GM18505 (cell line): ENCODE data around the gene YTHDF1.
"Not testable (repeated sequence)": the region's sequence is repeated elsewhere in the genome, so short reads cannot be mapped to it uniquely, and the experiment has no call there.

Experiments
- ATAC-seq: cut with Tn5 transposase; IDR thresholded peaks from one replicate; pipeline ENCODE4 v1.9.1; 2021; ENCODE audit not compliant: unreplicated experiment
- POLR2A ChIP-seq: IDR thresholded peaks from 4 replicates; pipeline ENCODE4 v1.6.1; 2011; ENCODE audit warnings: borderline replicate concordance; ENCODE audit not compliant: insufficient read depth, insufficient read length; ENCODE audit errors: extremely low read depth

The YTHDF1 gene

GRCh38 chr20:63228806-63229205 lies 12.9 kb upstream of the YTHDF1 start:
- no peak for ATAC-seq
- no peak for TF ChIP-seq POLR2A

GRCh38 chr20:63227260-63227659 lies 11.3 kb upstream of the YTHDF1 start:
- no peak for TF ChIP-seq POLR2A
- ATAC-seq, result no peak

GRCh38 chr20:63226042-63226943 lies 10.4 kb upstream of the YTHDF1 start:
- no peak for TF ChIP-seq POLR2A
- no peak for ATAC-seq

GRCh38 chr20:63225082-63225454 lies 9.1 kb upstream of the YTHDF1 start:
- no peak for ATAC-seq
- no peak for TF ChIP-seq POLR2A

GRCh38 chr20:63224412-63225081 lies 8.6 kb upstream of the YTHDF1 start:
- no peak for TF ChIP-seq POLR2A
- no peak for ATAC-seq

GRCh38 chr20:63223826-63224207 lies 7.9 kb upstream of the YTHDF1 start:
- no peak for ATAC-seq
- TF ChIP-seq POLR2A, result no peak

- ATAC-seq, result no peak
- no peak for TF ChIP-seq POLR2A
These were observed 7.3 kb upstream of the YTHDF1 start for GRCh38 chr20:63223121-63223825.

GRCh38 chr20:63222541-63222940 lies 6.6 kb upstream of the YTHDF1 start:
- TF ChIP-seq POLR2A, result no peak
- no peak for ATAC-seq

GRCh38 chr20:63221400-63222053 lies 5.6 kb upstream of the YTHDF1 start:
- ATAC-seq, result not testable (repeated sequence)

GRCh38 chr20:63220696-63221399 lies 4.9 kb upstream of the YTHDF1 start:
- TF ChIP-seq POLR2A, result no peak

GRCh38 chr20:63219866-63220521 lies 4.1 kb upstream of the YTHDF1 start:
- no peak for ATAC-seq
- no peak for TF ChIP-seq POLR2A

More at GRCh38 chr20:63220696-63221399, 4.9 kb upstream of the YTHDF1 start:
- no peak for ATAC-seq

GRCh38 chr20:63219447-63219821 lies 3.5 kb upstream of the YTHDF1 start:
- no peak for TF ChIP-seq POLR2A
- ATAC-seq, result no peak

- no peak for TF ChIP-seq POLR2A
- ATAC-seq, result no peak
These were observed 2.9 kb upstream of the YTHDF1 start for GRCh38 chr20:63218701-63219446.
